Measurements from ENCODE around the gene RCSD1. TPM values are rescaled to one million over a fixed set of nuclear protein-coding genes. Genes with fewer than 3 reads are reported as not detected.

RCSD1 gene
- total RNA-seq, 5 donors from 2014 or later (not counting 1 experiment from before 2014, with no cell fraction given) = 101 to 126 (median 107) TPM

GRCh38 chr1:167648978-167649744 lies 19.1 kb downstream of the RCSD1 start:
- peaks cover 17% of the 10 kb centered on the region for H3K36me3 Mint-ChIP-seq
- peaks cover 0 to 12% of the 10 kb centered on the region in 2 donors for H3K36me3 ChIP-seq (ENCODE audit: control insufficient read depth in 2 of 2, extremely low read depth in 1 of 2, insufficient read depth in 1 of 2, low read length in 1 of 2)
- ATAC-seq (replicated peaks in 1 of 4) = peak in 1 of 4 experiments; percentile 10

GRCh38 chr1:167650269-167651160 lies 20.5 kb downstream of the RCSD1 start:
- Histone ChIP-seq H3K4me3 (ENCODE audit: control insufficient read depth in 1 of 2, extremely low read depth in 1 of 2, low read length in 1 of 2) (peak overlapping the region in 1 of 2 donors; percentile 2), H3K36me3 (ENCODE audit: control insufficient read depth in 2 of 2, extremely low read depth in 1 of 2, insufficient read depth in 1 of 2, low read length in 1 of 2) (peaks cover 5 to 19% of the 10 kb centered on the region in 2 donors), H3K27me3 (replicated peaks in 1 of 2; ENCODE audit: control insufficient read depth in 2 of 2, extremely low read depth in 1 of 2, insufficient read depth in 2 of 2, low read length in 1 of 2) (no peaks in the 10 kb centered on the region), H3K4me1 (ENCODE audit: control insufficient read depth in 1 of 2, extremely low read depth in 1 of 2, insufficient read depth in 2 of 2, low read length in 2 of 2) (peaks cover 45 to 85% of the 10 kb centered on the region in 2 experiments), H3K9me3 (no peaks in the 10 kb centered on the region), H3K27ac (ENCODE audit: low read length) (peak overlapping the region; percentile 52)
- DNase-seq = no peak
- peak in 3 of 4 experiments; percentile 39 to 50 (median 43) for ATAC-seq (replicated peaks in 1 of 4)
- POLR2A ChIA-PET = no interaction called here
- Mint-ChIP-seq H3K36me3 (peaks cover 17% of the 10 kb centered on the region), H3K27ac (peak overlapping the region; percentile 85 to 92), H3K4me1 (peaks cover 89 to 94% (median 89%) of the 10 kb centered on the region in 3 donors), H3K27me3 (no peaks in the 10 kb centered on the region), H3K4me3 (peak overlapping the region; percentile 44 to 76 (median 54)), H3K9me3 (no peaks in the 10 kb centered on the region)
- CTCF ChIA-PET = interaction anchor here (0.5 to 1.6 kb wide), 5 partner anchors 13 to 92 kb away, joined by 3 to 8 read pairs (median 5); no protein-coding TSS in a partner anchor
- 70% methylated on average over 11 of the region's 16 CpGs for WGBS (ENCODE audit: insufficient coverage)

More at GRCh38 chr1:167648978-167649744, 19.1 kb downstream of the RCSD1 start:
- H3K27ac ChIP-seq (ENCODE audit: low read length) = peak overlapping the region; percentile 52
- Mint-ChIP-seq H3K27me3 (no peaks in the 10 kb centered on the region), H3K9me3 (no peaks in the 10 kb centered on the region), H3K27ac (peak overlapping the region; percentile 85 to 92), H3K4me3 (peak overlapping the region; percentile 41 to 76 (median 54)), H3K4me1 (peaks cover 89 to 94% (median 89%) of the 10 kb centered on the region in 3 donors)
- H3K4me1 ChIP-seq (ENCODE audit: control insufficient read depth in 1 of 2, extremely low read depth in 1 of 2, insufficient read depth in 2 of 2, low read length in 2 of 2) = peaks cover 45 to 86% of the 10 kb centered on the region in 2 experiments
- CTCF ChIA-PET = interaction anchor here (0.9 to 1.6 kb wide), 2 partner anchors 39 to 49 kb away, joined by 4 to 5 read pairs; no protein-coding TSS in a partner anchor
- no peaks in the 10 kb centered on the region for H3K9me3 ChIP-seq
- H3K4me3 ChIP-seq (ENCODE audit: control insufficient read depth in 1 of 2, extremely low read depth in 1 of 2, low read length in 1 of 2) = no peak overlapping the region
- DNase-seq = no peak
- H3K27me3 ChIP-seq (replicated peaks in 1 of 2; ENCODE audit: control insufficient read depth in 2 of 2, extremely low read depth in 1 of 2, insufficient read depth in 2 of 2, low read length in 1 of 2) = no peaks in the 10 kb centered on the region
- POLR2A ChIA-PET = interaction anchor here in 1 of 2 donors (0.7 kb wide), 1 partner anchor 49 kb away, joined by 3 read pairs; no protein-coding TSS in a partner anchor
- WGBS (ENCODE audit: insufficient coverage) = 79% methylated on average over 6 of the region's 8 CpGs

- no peaks in the 10 kb centered on the region for H3K9me3 ChIP-seq
- ChIA-PET CTCF (no interaction called here), POLR2A (no interaction called here)
- peak overlapping the region in 2 of 3 donors; percentile 46 to 76 for H3K4me3 Mint-ChIP-seq
- peaks cover 10% of the 10 kb centered on the region for H3K36me3 Mint-ChIP-seq
- H3K9me3 Mint-ChIP-seq = no peaks in the 10 kb centered on the region
- no peaks in the 10 kb centered on the region for H3K27me3 Mint-ChIP-seq
- peaks cover 86 to 93% (median 87%) of the 10 kb centered on the region in 3 donors for H3K4me1 Mint-ChIP-seq
- H3K4me3 ChIP-seq (ENCODE audit: control insufficient read depth in 1 of 2, extremely low read depth in 1 of 2, low read length in 1 of 2) = no peak overlapping the region
- peaks cover 45 to 82% of the 10 kb centered on the region in 2 experiments for H3K4me1 ChIP-seq (ENCODE audit: control insufficient read depth in 1 of 2, extremely low read depth in 1 of 2, insufficient read depth in 2 of 2, low read length in 2 of 2)
- H3K27me3 ChIP-seq (replicated peaks in 1 of 2; ENCODE audit: control insufficient read depth in 2 of 2, extremely low read depth in 1 of 2, insufficient read depth in 2 of 2, low read length in 1 of 2) = no peaks in the 10 kb centered on the region
- H3K27ac ChIP-seq (ENCODE audit: low read length) = no peak overlapping the region
- ATAC-seq (replicated peaks in 1 of 4) = peak; percentile 35 to 73 (median 39)
- WGBS (ENCODE audit: insufficient coverage) = 31% methylated on average over 7 of the region's 7 CpGs
- DNase-seq = peak in 5 of 35 experiments; percentile 10 to 32 (median 24)
- peaks cover 6 to 22% of the 10 kb centered on the region in 2 donors for H3K36me3 ChIP-seq (ENCODE audit: control insufficient read depth in 2 of 2, extremely low read depth in 1 of 2, insufficient read depth in 1 of 2, low read length in 1 of 2)
- H3K27ac Mint-ChIP-seq = peak overlapping the region; percentile 85 to 92
Measured at GRCh38 chr1:167651161-167651693, 21.2 kb downstream of the RCSD1 start.

GRCh38 chr1:167654975-167655575 lies 25.0 kb downstream of the RCSD1 start:
- Mint-ChIP-seq H3K27me3 (no peaks in the 10 kb centered on the region), H3K27ac (peak overlapping the region; percentile 65 to 72), H3K9me3 (no peaks in the 10 kb centered on the region), H3K4me1 (peaks cover 92 to 98% (median 97%) of the 10 kb centered on the region in 3 donors), H3K36me3 (peaks cover 11% of the 10 kb centered on the region), H3K4me3 (peak overlapping the region in 1 of 3 donors; percentile 44)
- Histone ChIP-seq H3K9me3 (no peaks in the 10 kb centered on the region), H3K27ac (ENCODE audit: low read length) (no peak overlapping the region), H3K4me1 (ENCODE audit: control insufficient read depth in 1 of 2, extremely low read depth in 1 of 2, insufficient read depth in 2 of 2, low read length in 2 of 2) (peaks cover 28 to 75% of the 10 kb centered on the region in 2 experiments), H3K4me3 (ENCODE audit: control insufficient read depth in 1 of 2, extremely low read depth in 1 of 2, low read length in 1 of 2) (no peak overlapping the region), H3K27me3 (replicated peaks in 1 of 2; ENCODE audit: control insufficient read depth in 2 of 2, extremely low read depth in 1 of 2, insufficient read depth in 2 of 2, low read length in 1 of 2) (no peaks in the 10 kb centered on the region), H3K36me3 (ENCODE audit: control insufficient read depth in 2 of 2, extremely low read depth in 1 of 2, insufficient read depth in 1 of 2, low read length in 1 of 2) (peaks cover 11 to 26% of the 10 kb centered on the region in 2 donors)
- ChIA-PET POLR2A (no interaction called here), CTCF (interaction anchor here (0.6 to 1.5 kb wide), 7 partner anchors 9 to 532 kb away, joined by 3 to 5 read pairs (median 4); no protein-coding TSS in a partner anchor)
- ATAC-seq (replicated peaks in 1 of 4) (no peak), DNase-seq (no peak)
- WGBS (ENCODE audit: insufficient coverage) = no CpG with 5 or more reads among the region's 7 CpGs

- no peaks in the 10 kb centered on the region for H3K9me3 Mint-ChIP-seq
- Histone ChIP-seq H3K9me3 (no peaks in the 10 kb centered on the region), H3K27ac (ENCODE audit: low read length) (no peak overlapping the region), H3K36me3 (ENCODE audit: control insufficient read depth in 2 of 2, extremely low read depth in 1 of 2, insufficient read depth in 1 of 2, low read length in 1 of 2) (peaks cover 14 to 36% of the 10 kb centered on the region in 2 donors), H3K4me1 (ENCODE audit: control insufficient read depth in 1 of 2, extremely low read depth in 1 of 2, insufficient read depth in 2 of 2, low read length in 2 of 2) (peaks cover 16 to 71% of the 10 kb centered on the region in 2 experiments), H3K27me3 (replicated peaks in 1 of 2; ENCODE audit: control insufficient read depth in 2 of 2, extremely low read depth in 1 of 2, insufficient read depth in 2 of 2, low read length in 1 of 2) (no peaks in the 10 kb centered on the region), H3K4me3 (ENCODE audit: control insufficient read depth in 1 of 2, extremely low read depth in 1 of 2, low read length in 1 of 2) (no peak overlapping the region)
- no peak overlapping the region for H3K4me3 Mint-ChIP-seq
- no peak for ATAC-seq (replicated peaks in 1 of 4)
- H3K36me3 Mint-ChIP-seq = peaks cover 15% of the 10 kb centered on the region
- no peak for DNase-seq
- H3K27me3 Mint-ChIP-seq = no peaks in the 10 kb centered on the region
- POLR2A ChIA-PET = no interaction called here
- no CpG with 5 or more reads among the region's 2 CpGs for WGBS (ENCODE audit: insufficient coverage)
- peak overlapping the region; percentile 48 to 66 for H3K27ac Mint-ChIP-seq
- CTCF ChIA-PET = interaction anchor here in 1 of 2 donors (0.8 kb wide), 1 partner anchor 18 kb away, joined by 5 read pairs; no protein-coding TSS in a partner anchor
- peaks cover 92 to 98% (median 97%) of the 10 kb centered on the region in 3 donors for H3K4me1 Mint-ChIP-seq
Measured at GRCh38 chr1:167656657-167657056, 26.6 kb downstream of the RCSD1 start.
